ENCODE data around the gene LRCH1. TPM values are rescaled to one million over a fixed set of nuclear protein-coding genes. Genes with fewer than 3 reads are reported as not detected.

LRCH1 gene
- total RNA-seq, 4 donors from 2014 or later = 54.3 to 72.2 (median 57.4) TPM

DNA sequence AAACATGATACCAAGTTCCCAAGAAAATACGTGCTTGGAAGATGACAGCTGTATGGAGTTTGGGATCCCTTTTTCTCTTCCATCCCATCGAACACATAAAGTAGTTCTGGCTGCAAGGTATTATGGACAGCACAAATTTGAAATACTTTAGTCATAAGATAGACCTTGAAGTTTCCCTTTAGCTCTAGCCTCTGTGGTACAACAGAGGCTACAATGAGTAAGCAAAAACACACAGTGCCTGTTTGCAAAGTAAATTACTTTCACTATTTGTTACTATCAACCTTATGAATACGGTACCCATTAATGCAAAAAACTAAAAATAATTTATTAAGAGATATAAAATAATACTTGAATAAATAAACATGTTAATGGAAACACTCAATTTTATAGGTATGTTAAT, 21.0 kb upstream of the LRCH1 start:
- TF ChIP-seq POLR2AphosphoS5 (IDR thresholded peaks at IDR 0.05) = no peak
- TF ChIP-seq, protein P1, sequence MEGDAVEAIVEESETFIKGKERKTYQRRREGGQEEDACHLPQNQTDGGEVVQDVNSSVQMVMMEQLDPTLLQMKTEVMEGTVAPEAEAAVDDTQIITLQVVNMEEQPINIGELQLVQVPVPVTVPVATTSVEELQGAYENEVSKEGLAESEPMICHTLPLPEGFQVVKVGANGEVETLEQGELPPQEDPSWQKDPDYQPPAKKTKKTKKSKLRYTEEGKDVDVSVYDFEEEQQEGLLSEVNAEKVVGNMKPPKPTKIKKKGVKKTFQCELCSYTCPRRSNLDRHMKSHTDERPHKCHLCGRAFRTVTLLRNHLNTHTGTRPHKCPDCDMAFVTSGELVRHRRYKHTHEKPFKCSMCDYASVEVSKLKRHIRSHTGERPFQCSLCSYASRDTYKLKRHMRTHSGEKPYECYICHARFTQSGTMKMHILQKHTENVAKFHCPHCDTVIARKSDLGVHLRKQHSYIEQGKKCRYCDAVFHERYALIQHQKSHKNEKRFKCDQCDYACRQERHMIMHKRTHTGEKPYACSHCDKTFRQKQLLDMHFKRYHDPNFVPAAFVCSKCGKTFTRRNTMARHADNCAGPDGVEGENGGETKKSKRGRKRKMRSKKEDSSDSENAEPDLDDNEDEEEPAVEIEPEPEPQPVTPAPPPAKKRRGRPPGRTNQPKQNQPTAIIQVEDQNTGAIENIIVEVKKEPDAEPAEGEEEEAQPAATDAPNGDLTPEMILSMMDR (IDR thresholded peaks at IDR 0.05) = no peak
- TF ChIP-seq EP300 (IDR thresholded peaks at IDR 0.05) = no peak
- no peak for TF ChIP-seq POLR2A (IDR thresholded peaks at IDR 0.05)
- Histone ChIP-seq H3K27me3 (no peaks in the 10 kb centered on the region), H3K9me3 (no peaks in the 10 kb centered on the region), H3K27ac (no peak overlapping the region), H3K36me3 (no peaks in the 10 kb centered on the region), H3K4me3 (no peak overlapping the region), H3K4me1 (peaks cover 0 to 18% (median 3%) of the 10 kb centered on the region in 3 donors)
- 70 to 76% methylated on average over 2 to 3 of the region's 3 CpGs for WGBS, 2 donors (ENCODE audit: low coverage in 1 of 2)
- no peak for ATAC-seq

DNA sequence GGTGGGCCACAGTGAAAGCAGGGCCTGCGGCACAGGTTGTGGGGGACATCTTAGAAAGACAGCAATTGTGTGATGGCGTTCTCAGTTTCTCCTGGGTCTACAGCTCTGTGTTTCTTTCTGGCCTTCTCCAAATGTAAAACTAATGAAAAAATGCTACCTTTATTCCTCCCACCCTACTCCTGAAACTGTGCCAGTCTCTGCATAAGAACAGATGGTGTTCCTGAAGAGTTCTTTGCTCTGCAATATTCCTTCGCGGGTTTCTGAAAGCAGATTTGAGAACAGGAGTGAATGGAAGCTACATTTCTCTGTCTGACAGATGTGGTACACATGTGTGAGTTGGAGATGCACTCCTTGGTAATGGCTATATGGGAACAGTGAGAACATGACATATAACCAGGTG, 18.0 kb upstream of the LRCH1 start:
- H3K27ac ChIP-seq = no peak overlapping the region
- H3K9me3 ChIP-seq = no peaks in the 10 kb centered on the region
- no peak overlapping the region for H3K4me3 ChIP-seq
- 88 to 100% methylated on average over 2 to 3 of the region's 4 CpGs for WGBS, 2 donors (ENCODE audit: low coverage in 1 of 2)
- ATAC-seq = no peak
- no peaks in the 10 kb centered on the region for H3K36me3 ChIP-seq
- TF ChIP-seq POLR2A (IDR thresholded peaks at IDR 0.05) = no peak
- TF ChIP-seq POLR2AphosphoS5 (IDR thresholded peaks at IDR 0.05) = no peak
- no peak for TF ChIP-seq EP300 (IDR thresholded peaks at IDR 0.05)
- TF ChIP-seq, protein P1 (IDR thresholded peaks at IDR 0.05) = no peak
- H3K4me1 ChIP-seq = peaks cover 0 to 17% (median 3%) of the 10 kb centered on the region in 3 donors
- H3K27me3 ChIP-seq = no peaks in the 10 kb centered on the region

DNA sequence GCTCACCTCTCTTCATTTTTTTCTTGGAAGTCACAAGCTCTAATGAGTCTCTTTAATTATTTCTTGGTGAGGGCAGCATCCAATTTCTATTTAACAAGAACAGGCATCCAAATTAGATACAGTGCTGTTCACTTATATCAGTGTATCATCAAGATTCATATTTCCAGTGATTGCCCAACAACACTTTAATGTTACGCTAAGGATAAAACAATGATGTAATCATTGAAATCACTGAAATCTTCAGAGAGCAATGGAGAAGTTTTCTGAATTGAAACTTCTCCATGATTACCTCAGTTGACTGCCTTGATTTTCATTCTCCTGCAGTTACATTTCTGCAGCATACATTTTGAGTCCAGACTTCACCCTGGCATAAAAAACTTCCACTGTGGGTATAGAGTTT, 17.1 kb upstream of the LRCH1 start:
- ATAC-seq = no peak
- no peak overlapping the region for H3K27ac ChIP-seq

DNA sequence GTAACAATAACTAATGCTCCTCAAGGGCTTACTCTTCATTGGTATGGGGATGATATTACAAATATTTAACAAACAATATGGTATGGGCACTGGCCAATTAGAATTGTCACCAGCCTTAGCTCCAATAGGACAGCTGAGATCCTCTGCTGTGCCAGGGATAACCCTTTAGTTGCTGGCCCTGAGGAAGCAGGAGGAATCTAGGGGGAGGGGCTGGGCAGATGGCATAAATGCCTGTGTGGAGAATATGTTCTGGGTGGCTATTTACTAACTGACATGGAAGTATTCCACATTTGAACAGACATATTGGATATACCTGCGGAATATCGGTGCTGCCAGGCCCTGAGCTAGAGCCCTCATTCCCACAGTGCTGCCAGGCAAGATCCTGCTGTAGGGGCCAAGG, 16.6 kb upstream of the LRCH1 start:
- Histone ChIP-seq H3K9me3 (no peaks in the 10 kb centered on the region), H3K27me3 (no peaks in the 10 kb centered on the region), H3K4me1 (peaks cover 0 to 4% (median 0%) of the 10 kb centered on the region in 3 donors), H3K36me3 (no peaks in the 10 kb centered on the region), H3K27ac (no peak overlapping the region), H3K4me3 (no peak overlapping the region)
- TF ChIP-seq EP300 (IDR thresholded peaks at IDR 0.05) = no peak
- no peak for TF ChIP-seq POLR2AphosphoS5 (IDR thresholded peaks at IDR 0.05)
- TF ChIP-seq POLR2A (IDR thresholded peaks at IDR 0.05) = no peak
- TF ChIP-seq, protein P1 (IDR thresholded peaks at IDR 0.05) = no peak
- no peak for ATAC-seq
- 94 to 100% methylated on average over 2 of the region's 2 CpGs for WGBS, 2 donors (ENCODE audit: low coverage in 1 of 2)

More for the DNA sequence above, 17.1 kb upstream of the LRCH1 start:
- H3K4me1 ChIP-seq = peaks cover 0 to 9% (median 3%) of the 10 kb centered on the region in 3 donors
- H3K9me3 ChIP-seq = no peaks in the 10 kb centered on the region
- no peaks in the 10 kb centered on the region for H3K36me3 ChIP-seq
- TF ChIP-seq EP300 (IDR thresholded peaks at IDR 0.05) (no peak), POLR2A (IDR thresholded peaks at IDR 0.05) (no peak), POLR2AphosphoS5 (IDR thresholded peaks at IDR 0.05) (no peak)
- TF ChIP-seq, protein P1 (IDR thresholded peaks at IDR 0.05) = no peak
- no peaks in the 10 kb centered on the region for H3K27me3 ChIP-seq
- WGBS, 2 donors (ENCODE audit: low coverage in 1 of 2) = 83 to 85% methylated on average over 1 of the region's 1 CpG
- H3K4me3 ChIP-seq = no peak overlapping the region

DNA sequence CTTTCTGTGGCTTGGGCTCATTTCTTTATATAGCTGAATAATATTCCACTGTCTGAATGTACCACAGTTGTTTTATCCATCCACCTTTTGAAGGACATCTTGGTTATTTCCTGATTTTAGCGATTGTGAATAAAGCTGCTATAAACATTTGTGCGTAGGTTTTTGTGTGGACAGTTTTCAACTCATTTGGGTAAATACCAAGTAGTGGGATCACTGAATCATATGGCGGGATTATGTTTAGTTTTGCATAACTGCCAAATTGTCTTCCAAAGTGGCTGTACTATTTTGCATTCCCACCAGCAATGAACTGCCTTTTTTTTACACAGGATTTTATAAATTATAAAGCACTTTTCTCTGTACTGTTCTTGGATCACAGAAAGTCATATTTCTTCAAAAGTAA, 13.7 kb upstream of the LRCH1 start:
- H3K27ac ChIP-seq = no peak overlapping the region
- ATAC-seq = no peak
- 50 to 67% methylated on average over 1 to 3 of the region's 3 CpGs for WGBS, 2 donors (ENCODE audit: low coverage in 1 of 2)
- no peaks in the 10 kb centered on the region for H3K36me3 ChIP-seq
- no peaks in the 10 kb centered on the region for H3K27me3 ChIP-seq
- no peaks in the 10 kb centered on the region for H3K4me1 ChIP-seq
- H3K4me3 ChIP-seq = no peak overlapping the region
- H3K9me3 ChIP-seq = no peaks in the 10 kb centered on the region
- TF ChIP-seq POLR2AphosphoS5 (IDR thresholded peaks at IDR 0.05) = no peak
- TF ChIP-seq EP300 (IDR thresholded peaks at IDR 0.05) = no peak
- no peak for TF ChIP-seq POLR2A (IDR thresholded peaks at IDR 0.05)
- TF ChIP-seq, protein P1 (IDR thresholded peaks at IDR 0.05) = no peak
